Mammary epithelial cell (primary cell): ENCODE data around the gene TC2N.

Source experiments
- CTCF ChIP-seq, 2 donors: IDR thresholded peaks in 1 of 2; conservative IDR thresholded peaks in 1 of 2; 2 replicates each; pipeline ENCODE4 v1.5.1; 2011 to 2012; ENCODE audit warnings: inconsistent platforms in 2 of 2, low read length in 2 of 2, mild to moderate bottlenecking in 2 of 2, control low read depth in 1 of 2, low read depth in 1 of 2; ENCODE audit not compliant: insufficient read depth in 1 of 2; ENCODE audit errors: extremely low read depth in 1 of 2
- EZH2 ChIP-seq: IDR thresholded peaks from 2 replicates; pipeline ENCODE4 v1.6.1; 2012; ENCODE audit warnings: low read length, inconsistent platforms, borderline replicate concordance

- TF ChIP-seq CTCF (conservative IDR thresholded peaks at IDR 0.05 in 1 of 2, IDR thresholded peaks at IDR 0.05 in 1 of 2; ENCODE audit: extremely low read depth in 1 of 2, insufficient read depth in 1 of 2, low read depth in 1 of 2, low read length in 2 of 2) (no peak), EZH2 (no peak)
Observed at GRCh38 chr14:91737619-91738018, 129.7 kb downstream of the TC2N start.
